Smooth muscle cell (in vitro differentiated cells): ENCODE measurements around the gene THOC6. TPM values are rescaled to one million over a fixed set of nuclear protein-coding genes. Genes with fewer than 3 reads are reported as not detected.

Experiments used
- DNase-seq: peaks from one replicate; lab custom pipeline; 2025; ENCODE audit not compliant: unreplicated experiment; lab: John Stamatoyannopoulos, UW
- H2AFZ ChIP-seq: fragments of 200-600 bp; sonication (generic); 2 replicates; pipeline ENCODE4 v1.6.0; 2016; ENCODE audit warnings: antibody characterized with exemption, low read depth, mild to moderate bottlenecking
- H3F3A ChIP-seq: fragments of 200-600 bp; sonication (generic); 2 replicates; pipeline ENCODE4 v1.6.0; 2017; ENCODE audit warnings: antibody characterized with exemption, low read depth
- H3K27ac ChIP-seq: fragments of 200-600 bp; sonication (generic); 2 replicates; pipeline ENCODE4 v1.5.1; 2016; ENCODE audit warnings: low read depth, mild to moderate bottlenecking
- H3K27me3 ChIP-seq: fragments of 200-600 bp; sonication (generic); 2 replicates; pipeline ENCODE4 v1.6.1; 2016; ENCODE audit warnings: low read depth, mild to moderate bottlenecking
- H3K36me3 ChIP-seq: fragments of 200-600 bp; sonication (generic); 2 replicates; pipeline ENCODE4 v1.5.1; 2016; ENCODE audit warnings: low read depth
- H3K4me1 ChIP-seq: fragments of 200-600 bp; sonication (generic); 2 replicates; pipeline ENCODE4 v1.5.1; 2016; ENCODE audit warnings: low read depth
- H3K4me2 ChIP-seq: fragments of 200-600 bp; sonication (generic); 2 replicates; pipeline ENCODE4 v1.6.0; 2016; ENCODE audit warnings: mild to moderate bottlenecking
- H3K4me3 ChIP-seq: fragments of 200-600 bp; sonication (generic); 2 replicates; pipeline ENCODE4 v1.5.1; 2016; ENCODE audit warnings: mild to moderate bottlenecking
- H3K79me2 ChIP-seq: fragments of 200-600 bp; sonication (generic); 2 replicates; pipeline ENCODE4 v1.6.0; 2016; ENCODE audit warnings: low read depth, mild to moderate bottlenecking
- H3K9ac ChIP-seq: fragments of 200-600 bp; sonication (generic); 2 replicates; pipeline ENCODE4 v1.6.0; 2016; ENCODE audit warnings: low read depth
- H3K9me3 ChIP-seq: fragments of 200-600 bp; sonication (generic); replicated peaks from 2 replicates; pipeline ENCODE4 v1.5.1; 2016; ENCODE audit warnings: low read depth
- H4K20me1 ChIP-seq: fragments of 200-600 bp; sonication (generic); 2 replicates; pipeline ENCODE4 v1.6.0; 2016; ENCODE audit warnings: low read depth
- CTCF ChIP-seq: fragments of 200-600 bp; sonication (generic); IDR thresholded peaks from 2 replicates; pipeline ENCODE4 v1.5.1; 2017; ENCODE audit warnings: borderline replicate concordance, mild to moderate bottlenecking, antibody characterized with exemption; ENCODE audit not compliant: insufficient read depth, poor library complexity, severe bottlenecking
- WGBS: methylation state at CpG from one replicate; pipeline ENCODE4 v1.1.7; 2016; ENCODE audit warnings: low lambda C conversion rate; 5-methylcytosine and 5-hydroxymethylcytosine counted together
- polyA plus RNA-seq: library from polyadenylated mRNA; unstranded; fragments of >200 nt; fragmentation: Nextera tagmentation; extraction: Ambion mirVana; gene quantifications from 2 replicates; pipeline ENCODE4 v1.2.1, GENCODE V29; 2016
- total RNA-seq: library from RNA; depleted of rRNA; stranded (reverse); fragments of >200 nt; gene quantifications from 2 replicates; pipeline ENCODE4 v1.2.3, GENCODE V29; 2014

THOC6 gene
- total and polyA plus RNA-seq, 2 experiments from 2014 or later = 28.9 to 59.4 TPM

GRCh38 chr16:3019594-3020246, 4.1 kb upstream of the THOC6 start:
- H3K9me3 ChIP-seq = no peaks in the 10 kb centered on the region
- WGBS = 36% methylated on average over 40 of the region's 40 CpGs
- H2AFZ ChIP-seq = no peak overlapping the region
- H3K27ac ChIP-seq = peak overlapping the region; percentile 100
- H3K79me2 ChIP-seq = no peaks in the 10 kb centered on the region
- H3K9ac ChIP-seq = no peak overlapping the region
- H3K36me3 ChIP-seq = no peaks in the 10 kb centered on the region
- peaks cover 21% of the 10 kb centered on the region for H3K4me1 ChIP-seq
- no peak for DNase-seq
- TF ChIP-seq CTCF = no peak
- H4K20me1 ChIP-seq = peaks cover 23% of the 10 kb centered on the region
- no peaks in the 10 kb centered on the region for H3K27me3 ChIP-seq
- peak overlapping the region; percentile 86 for H3K4me3 ChIP-seq
- H3F3A ChIP-seq = peaks cover 16% of the 10 kb centered on the region
- H3K4me2 ChIP-seq = peak overlapping the region; percentile 93

DNA sequence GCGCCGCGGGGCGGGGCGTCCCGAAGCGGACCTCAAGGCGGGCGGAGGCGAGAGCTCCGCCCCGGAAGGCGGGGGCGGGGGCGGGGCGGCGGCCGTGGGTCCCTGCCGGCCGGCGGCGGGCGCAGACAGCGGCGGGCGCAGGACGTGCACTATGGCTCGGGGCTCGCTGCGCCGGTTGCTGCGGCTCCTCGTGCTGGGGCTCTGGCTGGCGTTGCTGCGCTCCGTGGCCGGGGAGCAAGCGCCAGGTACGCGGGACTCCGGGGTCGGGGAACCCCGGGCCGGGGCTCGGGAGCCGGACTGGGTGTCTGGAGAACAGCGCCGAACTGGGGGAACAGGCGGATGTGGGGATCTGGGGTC, 3.6 kb upstream of the THOC6 start, which contains the start of gene TNFRSF12A:
TNFRSF12A (plus strand) TSS at position 122 of the 357 bp plus-strand sequence; CDS start at position 152, 30 bp downstream.
- no peak for TF ChIP-seq CTCF
- H3K4me3 ChIP-seq = peak within 1 kb of the TSS; percentile 86
- H2AFZ ChIP-seq = no peak within 1 kb of the TSS
- peaks cover 28% of the 10 kb centered on the region for H4K20me1 ChIP-seq
- H3K4me2 ChIP-seq = peak within 1 kb of the TSS; percentile 93
- no peaks in the 10 kb centered on the region for H3K36me3 ChIP-seq
- 0% methylated on average over 25 of the region's 49 CpGs for WGBS
- peak; percentile 57 for DNase-seq
- no peaks in the 10 kb centered on the region for H3K27me3 ChIP-seq
- H3K9ac ChIP-seq = peak within 1 kb of the TSS; percentile 99
- peak within 1 kb of the TSS; percentile 100 for H3K27ac ChIP-seq
- no peaks in the 10 kb centered on the region for H3K79me2 ChIP-seq
- no peaks in the 10 kb centered on the region for H3K9me3 ChIP-seq
- peaks cover 21% of the 10 kb centered on the region for H3K4me1 ChIP-seq
- peaks cover 16% of the 10 kb centered on the region for H3F3A ChIP-seq

DNA sequence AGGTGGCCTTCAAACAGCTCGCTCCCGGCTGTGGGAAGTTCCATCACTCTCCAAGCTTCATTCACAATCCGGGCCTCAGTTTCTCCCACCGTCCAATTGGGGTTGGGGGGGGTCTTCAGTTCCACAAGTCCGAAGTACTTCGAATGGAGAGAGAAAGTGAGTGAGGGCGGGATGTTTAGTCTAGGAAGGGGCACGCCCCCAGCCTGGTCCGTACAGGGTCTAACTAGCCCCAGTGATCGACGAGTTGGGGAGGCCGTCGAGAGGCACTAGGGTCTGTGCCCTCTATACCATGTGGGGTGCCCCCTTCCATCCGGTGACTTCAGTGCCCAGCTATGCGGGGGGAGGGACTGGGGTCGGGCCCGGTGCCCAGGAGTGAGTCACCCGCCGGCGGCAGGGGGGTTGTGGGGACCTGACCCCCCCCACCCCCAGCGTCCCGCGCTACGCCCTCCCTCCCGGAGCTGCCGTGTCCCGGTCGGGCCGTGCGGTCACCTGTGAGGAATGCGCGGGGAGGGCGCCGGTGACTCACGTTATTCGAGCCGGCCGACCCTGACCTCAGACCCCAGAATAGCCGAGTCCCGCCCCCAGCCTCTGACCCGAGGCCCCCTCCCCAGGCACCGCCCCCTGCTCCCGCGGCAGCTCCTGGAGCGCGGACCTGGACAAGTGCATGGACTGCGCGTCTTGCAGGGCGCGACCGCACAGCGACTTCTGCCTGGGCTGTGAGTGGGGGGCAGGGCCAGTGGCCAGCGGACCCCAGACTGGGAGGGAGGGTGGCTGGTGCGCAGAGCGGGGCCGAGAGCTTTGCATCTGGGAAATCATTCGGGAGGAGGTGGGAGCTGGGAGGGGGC, 3.0 kb upstream of the THOC6 start:
- peaks cover 34% of the 10 kb centered on the region for H4K20me1 ChIP-seq
- WGBS = 1% methylated on average over 37 of the region's 57 CpGs
- H3K36me3 ChIP-seq = no peaks in the 10 kb centered on the region
- peak overlapping the region; percentile 86 for H3K4me3 ChIP-seq
- peaks cover 16% of the 10 kb centered on the region for H3F3A ChIP-seq
- peaks cover 21% of the 10 kb centered on the region for H3K4me1 ChIP-seq
- no peak overlapping the region for H2AFZ ChIP-seq
- peak overlapping the region; percentile 99 for H3K9ac ChIP-seq
- H3K9me3 ChIP-seq = no peaks in the 10 kb centered on the region
- peak; percentile 75 for DNase-seq
- H3K4me2 ChIP-seq = peak overlapping the region; percentile 93
- no peak for TF ChIP-seq CTCF
- H3K27ac ChIP-seq = peak overlapping the region; percentile 100
- no peaks in the 10 kb centered on the region for H3K27me3 ChIP-seq
- H3K79me2 ChIP-seq = no peaks in the 10 kb centered on the region
